KOPT-K1 (cell line): ENCODE measurements around the gene CHD2.
"Not testable (repeated sequence)": the region's sequence is repeated elsewhere in the genome, so short reads cannot be mapped to it uniquely, and the experiment has no call there.

ENCODE experiments used
- H3K27ac ChIP-seq: fragments of 200-600 bp; sonication (generic); 2 replicates; pipeline ENCODE4 v1.5.1; 2016; ENCODE audit warnings: antibody characterized with exemption, mild to moderate bottlenecking, low read depth, low read length; ENCODE audit not compliant: poor library complexity, severe bottlenecking
- H3K36me3 ChIP-seq: fragments of 200-600 bp; sonication (generic); 2 replicates; pipeline ENCODE4 v1.5.1; 2017; ENCODE audit warnings: antibody characterized with exemption, mild to moderate bottlenecking, low read length, moderate library complexity; ENCODE audit not compliant: insufficient read depth
- H3K9me3 ChIP-seq: fragments of 200-600 bp; sonication (generic); 2 replicates; pipeline ENCODE4 v1.5.1; 2017; ENCODE audit warnings: antibody characterized with exemption, low read length, mild to moderate bottlenecking; ENCODE audit not compliant: insufficient read depth, poor library complexity, severe bottlenecking

The CHD2 gene

GRCh38 chr15:92899948-92900730 is at the start of gene CHD2:
Gene CHD2 (plus strand): TSS chr15:92900324. CDS start chr15:92901238, 914 bp downstream.
- H3K9me3 ChIP-seq: no peaks in the 10 kb centered on the region
- H3K36me3 ChIP-seq: peaks cover 48% of the 10 kb centered on the region

GRCh38 chr15:92853222-92853621 is 46.9 kb upstream of the CHD2 start:
- Histone ChIP-seq H3K27ac (no peak overlapping the region), H3K9me3 (peaks cover 4% of the 10 kb centered on the region), H3K36me3 (no peaks in the 10 kb centered on the region)

More at GRCh38 chr15:92899948-92900730, at the start of gene CHD2:
- peak within 1 kb of the TSS; percentile 99 for H3K27ac ChIP-seq

GRCh38 chr15:92861742-92862141 is 38.4 kb upstream of the CHD2 start:
- H3K36me3 ChIP-seq: no peaks in the 10 kb centered on the region

GRCh38 chr15:92864127-92864814 is 35.9 kb upstream of the CHD2 start:
- peaks cover 13% of the 10 kb centered on the region for H3K9me3 ChIP-seq
- no peak overlapping the region for H3K27ac ChIP-seq
- H3K36me3 ChIP-seq: no peaks in the 10 kb centered on the region

More at GRCh38 chr15:92861742-92862141, 38.4 kb upstream of the CHD2 start:
- H3K9me3 ChIP-seq: peaks cover 13% of the 10 kb centered on the region
- no peak overlapping the region for H3K27ac ChIP-seq

- H3K36me3 ChIP-seq: no peaks in the 10 kb centered on the region
- no peak overlapping the region for H3K27ac ChIP-seq
- peaks cover under 1% of the 10 kb centered on the region for H3K9me3 ChIP-seq
These were observed 30.7 kb upstream of the CHD2 start for GRCh38 chr15:92869263-92869940.

- Histone ChIP-seq H3K9me3 (no peaks in the 10 kb centered on the region), H3K36me3 (no peaks in the 10 kb centered on the region), H3K27ac (no peak overlapping the region)
These were observed 30.0 kb upstream of the CHD2 start for GRCh38 chr15:92870010-92870591.

GRCh38 chr15:92872967-92873366 is 27.2 kb upstream of the CHD2 start:
- not testable (repeated sequence) for H3K36me3 ChIP-seq, H3K9me3 ChIP-seq, H3K27ac ChIP-seq

- H3K9me3 ChIP-seq: no peaks in the 10 kb centered on the region
- no peak overlapping the region for H3K27ac ChIP-seq
- no peaks in the 10 kb centered on the region for H3K36me3 ChIP-seq
These were observed 23.1 kb upstream of the CHD2 start for GRCh38 chr15:92877000-92877399.

GRCh38 chr15:92877416-92877815 is 22.7 kb upstream of the CHD2 start:
- Histone ChIP-seq H3K9me3 (no peaks in the 10 kb centered on the region), H3K27ac (no peak overlapping the region), H3K36me3 (no peaks in the 10 kb centered on the region)

- Histone ChIP-seq H3K36me3 (no peaks in the 10 kb centered on the region), H3K9me3 (no peaks in the 10 kb centered on the region), H3K27ac (peak overlapping the region; percentile 38)
These were observed 21.5 kb upstream of the CHD2 start for GRCh38 chr15:92878593-92879053.

- peaks cover 2% of the 10 kb centered on the region; the same call in 1 of the 2 replicates for H3K36me3 ChIP-seq
- H3K27ac ChIP-seq: peak overlapping the region; percentile 84
- no peaks in the 10 kb centered on the region for H3K9me3 ChIP-seq
These were observed 20.0 kb upstream of the CHD2 start for GRCh38 chr15:92879949-92880725.

- H3K27ac ChIP-seq: peak overlapping the region; percentile 84
- H3K36me3 ChIP-seq: peaks cover 8% of the 10 kb centered on the region
- no peaks in the 10 kb centered on the region for H3K9me3 ChIP-seq
These were observed 19.3 kb upstream of the CHD2 start for GRCh38 chr15:92880796-92881195.

GRCh38 chr15:92881211-92881754 is 18.8 kb upstream of the CHD2 start:
- peak overlapping the region; percentile 84 for H3K27ac ChIP-seq
- H3K36me3 ChIP-seq: peaks cover 13% of the 10 kb centered on the region
- no peaks in the 10 kb centered on the region for H3K9me3 ChIP-seq
